GM12878 (cell line): ENCODE measurements around the gene MGLL. TPM values are rescaled to one million over a fixed set of nuclear protein-coding genes. Genes with fewer than 3 reads are reported as not detected.

ENCODE experiments used
- ATAC-seq: fragments of 200-7000 bp; cut with Tn5 transposase; 3 replicates; pipeline ENCODE4 v1.9.1; 2020; ENCODE audit warnings: mild to moderate bottlenecking, moderate library complexity
- BruUV-seq: library from RNA; stranded (reverse); fragments of 400-500 nt; replicated peaks from 2 replicates; lab custom pipeline; 2021; lab: Mats Ljungman, UMichigan
- CTCF ChIA-PET: fragments of 300-600 bp; sonication (Branson Sonifier 250); formaldehyde crosslinking; extraction: SDS; loops from one replicate; lab custom pipeline; 2021; ENCODE audit warnings: inconsistent platforms; lab: Yijun Ruan, JAX
- POLR2A ChIA-PET: fragments of 350-600 bp; formaldehyde crosslinking; extraction: SDS; loops from one replicate; lab custom pipeline; 2021; ENCODE audit warnings: inconsistent platforms; lab: Charles Lee
- RAD21 ChIA-PET: fragments of 300-600 bp; sonication (Branson Sonifier 250); formaldehyde crosslinking; loops from one replicate; lab custom pipeline; 2023; ENCODE audit warnings: antibody characterized with exemption; ENCODE audit not compliant: unreplicated experiment; lab: Charles Lee
- SMC1A ChIA-PET: fragments of 300-600 bp; sonication (Branson Sonifier 250); formaldehyde crosslinking; loops from one replicate; lab custom pipeline; 2023; ENCODE audit not compliant: unreplicated experiment, uncharacterized antibody; lab: Charles Lee
- DNase-seq: peaks from one replicate; pipeline ENCODE4 v3.0.0-alpha.2; 2011; ENCODE audit warnings: low read depth, low spot score
- FAIRE-seq: peaks from 3 replicates; lab custom pipeline; 2011; peaks lifted over from hg19 to GRCh38; lab: Jason Lieb, UNC
- H2AFZ ChIP-seq: 2 replicates; pipeline ENCODE4 v1.6.0; 2011; ENCODE audit warnings: low read depth, low read length, control low read depth; ENCODE audit not compliant: control insufficient read depth
- H3K27ac ChIP-seq: 2 replicates; pipeline ENCODE4 v1.5.1; 2011; ENCODE audit warnings: control low read depth; ENCODE audit not compliant: control insufficient read depth, insufficient read depth
- H3K27me3 ChIP-seq, 2 experiments: replicated peaks in 1 of 2; 2 replicates each; pipeline versions ENCODE4 v1.6.0 to v1.6.1; 2011; ENCODE audit warnings: low read length in 1 of 2; ENCODE audit not compliant: control insufficient read depth in 2 of 2, insufficient read depth in 2 of 2
- H3K36me3 ChIP-seq, 2 experiments: 2 replicates each; pipeline ENCODE4 v1.5.1; 2011; ENCODE audit warnings: low read length in 1 of 2; ENCODE audit not compliant: control insufficient read depth in 2 of 2, insufficient read depth in 2 of 2
- H3K4me1 ChIP-seq: 2 replicates; pipeline ENCODE4 v1.6.1; 2011; ENCODE audit warnings: mild to moderate bottlenecking, low read length, moderate library complexity, mixed read lengths; ENCODE audit not compliant: control insufficient read depth, insufficient read depth
- H3K4me2 ChIP-seq: 2 replicates; pipeline ENCODE4 v1.6.0; 2011; ENCODE audit warnings: control low read depth; ENCODE audit not compliant: control insufficient read depth, insufficient read depth
- H3K4me3 ChIP-seq: fragments of 200-600 bp; sonication (generic); 2 replicates; pipeline ENCODE4 v1.5.1; 2016
- H3K79me2 ChIP-seq: 2 replicates; pipeline ENCODE4 v1.6.0; 2011; ENCODE audit warnings: low read length; ENCODE audit not compliant: control insufficient read depth, insufficient read depth
- H3K9ac ChIP-seq: 2 replicates; pipeline ENCODE4 v1.8.0; 2011; ENCODE audit warnings: low read length, control low read depth, mixed read lengths; ENCODE audit not compliant: control insufficient read depth, insufficient read depth
- H3K9me3 ChIP-seq: replicated peaks from 3 replicates; pipeline ENCODE4 v1.5.1; 2011; ENCODE audit warnings: mild to moderate bottlenecking, low read length; ENCODE audit not compliant: control insufficient read depth, insufficient read depth
- H4K20me1 ChIP-seq: 2 replicates; pipeline ENCODE4 v1.6.0; 2011; ENCODE audit not compliant: control insufficient read depth, insufficient read depth
- BACH1 ChIP-seq: fragments of 450-650 bp; IDR thresholded peaks from 2 replicates; pipeline ENCODE4 v1.6.1; 2017; ENCODE audit warnings: mild to moderate bottlenecking, borderline replicate concordance
- CREB1 ChIP-seq: IDR thresholded peaks from 2 replicates; pipeline ENCODE4 v1.6.1; 2012; ENCODE audit warnings: low read depth, mild to moderate bottlenecking, inconsistent platforms
- EGR1 ChIP-seq, 2 experiments: IDR thresholded peaks; 1 replicate in 1 of 2; 2 replicates in 1 of 2; pipeline ENCODE4 v1.6.1; 2011 to 2012; ENCODE audit warnings: low read depth in 2 of 2, low read length in 2 of 2, borderline replicate concordance in 1 of 2, mild to moderate bottlenecking in 1 of 2, moderate library complexity in 1 of 2
- FOXM1 ChIP-seq: IDR thresholded peaks from 2 replicates; pipeline ENCODE4 v1.6.1; 2012; ENCODE audit warnings: low read depth, mild to moderate bottlenecking, inconsistent platforms, low read length, moderate library complexity
- JUND ChIP-seq: IDR thresholded peaks from 2 replicates; pipeline ENCODE4 v1.6.1; 2012; ENCODE audit warnings: low read depth, mild to moderate bottlenecking, low read length, improper control_type of control experiment, moderate library complexity
- MTA3 ChIP-seq: IDR thresholded peaks from 2 replicates; pipeline ENCODE4 v1.6.1; 2012; ENCODE audit warnings: low read length, inconsistent platforms, borderline replicate concordance
- NFIC ChIP-seq: IDR thresholded peaks from 2 replicates; pipeline ENCODE4 v1.6.1; 2012; ENCODE audit warnings: low read depth, mild to moderate bottlenecking, inconsistent platforms, low read length, moderate library complexity
- NFXL1 ChIP-seq: fragments of 450-650 bp; IDR thresholded peaks from 2 replicates; pipeline ENCODE4 v1.6.1; 2017; ENCODE audit warnings: antibody characterized with exemption, mild to moderate bottlenecking, borderline replicate concordance
- TAF1 ChIP-seq: IDR thresholded peaks from 2 replicates; pipeline ENCODE4 v1.6.1; 2011; ENCODE audit warnings: mild to moderate bottlenecking, low read depth, low read length, borderline replicate concordance
- YY1 ChIP-seq: IDR thresholded peaks from 2 replicates; pipeline ENCODE4 v1.6.1; 2011; ENCODE audit warnings: low read depth, mild to moderate bottlenecking, low read length
- ZNF24 ChIP-seq: fragments of 450-650 bp; IDR thresholded peaks from 2 replicates; pipeline ENCODE4 v1.6.1; 2017; ENCODE audit warnings: antibody characterized with exemption, mild to moderate bottlenecking
- WGBS: methylation state at CpG from one replicate; pipeline ENCODE4 v1.1.6; 2016; ENCODE audit warnings: low lambda C conversion rate; ENCODE audit not compliant: insufficient replicate concordance, insufficient coverage; ENCODE audit errors: missing lambda C conversion rate; 5-methylcytosine and 5-hydroxymethylcytosine counted together
- in situ Hi-C: fragments of 300-500 bp; cut with MboI; formaldehyde crosslinking; loops from 9 replicates; pipeline ENCODE4 v1.14.3; 2018; ENCODE audit warnings: mixed read lengths
- intact Hi-C: fragments of 100-400 bp; cut with micrococcal nuclease; formaldehyde crosslinking; loops from one replicate; pipeline ENCODE4 v1.14.2; 2022; ENCODE audit not compliant: unreplicated experiment
- polyA plus RNA-seq, 11 experiments: library from polyadenylated mRNA; depleted of rRNA in 4 of 11; unstranded in 6 of 11; stranded (reverse) in 5 of 11; fragments of >200 nt; fragmentation: Nextera tagmentation in 4 of 11; fragmentation: Illumina TruSeq in 1 of 11; extraction: Ambion mirVana in 4 of 11; extraction: Trizol in 1 of 11; gene quantifications; 1 replicate in 1 of 11; 2 replicates in 10 of 11; pipeline versions ENCODE4 v1.2.1 to v1.2.3, GENCODE V29; 2011 to 2016; ENCODE audit warnings: inconsistent platforms in 2 of 11, missing spikeins in 2 of 11, low read depth in 1 of 11
- total RNA-seq, 4 experiments: library from RNA; depleted of rRNA in 3 of 4; stranded (reverse); fragments of >200 nt in 3 of 4; fragmentation: Illumina TruSeq in 1 of 4; extraction: Trizol in 1 of 4; gene quantifications; 2 replicates each; pipeline versions ENCODE4 v1.2.1 to v1.2.3, GENCODE V29; 2013 to 2021
- TF ChIP-seq, protein P1 (sequence below): IDR thresholded peaks from 2 replicates; pipeline ENCODE4 v1.6.1; 2011; ENCODE audit warnings: low read depth, mild to moderate bottlenecking, low read length, moderate library complexity, borderline replicate concordance; ENCODE audit errors: extremely low read depth
- TF ChIP-seq, protein P2 (sequence below): fragments of 150-350 bp; IDR thresholded peaks from 2 replicates; pipeline ENCODE4 v1.6.1; 2014; ENCODE audit warnings: mild to moderate bottlenecking, low read depth, low read length
- TF ChIP-seq, protein P3 (sequence below): fragments of 450-650 bp; formaldehyde crosslinking; IDR thresholded peaks from 2 replicates; pipeline ENCODE4 v1.4.0; 2020; ENCODE audit warnings: mild to moderate bottlenecking, moderate library complexity
- TF ChIP-seq, protein P4 (sequence below): fragments of 450-650 bp; IDR thresholded peaks from 2 replicates; pipeline ENCODE4 v1.6.1; 2016; ENCODE audit warnings: mild to moderate bottlenecking

MGLL gene
- total and polyA plus RNA-seq, 10 of the 15 experiments (the other 5 are each of a cell fraction or from before 2014, with no cell fraction given), result 44.9 to 177 (median 72.9) TPM

DNA sequence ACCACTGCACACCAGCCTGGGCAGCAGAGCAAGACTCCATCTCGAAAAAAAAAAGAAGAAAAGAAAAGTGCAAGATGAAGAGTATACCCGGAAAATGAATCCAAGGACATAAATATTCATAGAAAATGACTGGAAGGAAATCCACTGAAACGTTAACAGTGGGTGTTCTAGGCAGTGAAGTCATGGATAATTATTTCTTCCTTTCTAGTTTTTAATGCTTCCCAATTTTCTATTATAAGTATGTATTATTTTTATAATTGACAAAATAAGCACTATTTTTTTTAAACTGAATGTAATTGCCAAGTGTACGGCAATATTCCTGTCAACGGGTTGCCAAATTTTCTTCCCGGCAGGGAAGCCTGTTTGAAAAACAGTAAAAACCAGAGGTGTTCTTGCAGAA, 37.4 kb upstream of the MGLL start (continued):
- TF ChIP-seq, protein P1, sequence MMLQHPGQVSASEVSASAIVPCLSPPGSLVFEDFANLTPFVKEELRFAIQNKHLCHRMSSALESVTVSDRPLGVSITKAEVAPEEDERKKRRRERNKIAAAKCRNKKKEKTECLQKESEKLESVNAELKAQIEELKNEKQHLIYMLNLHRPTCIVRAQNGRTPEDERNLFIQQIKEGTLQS, result no peak
- no peak for TF ChIP-seq NFIC

DNA sequence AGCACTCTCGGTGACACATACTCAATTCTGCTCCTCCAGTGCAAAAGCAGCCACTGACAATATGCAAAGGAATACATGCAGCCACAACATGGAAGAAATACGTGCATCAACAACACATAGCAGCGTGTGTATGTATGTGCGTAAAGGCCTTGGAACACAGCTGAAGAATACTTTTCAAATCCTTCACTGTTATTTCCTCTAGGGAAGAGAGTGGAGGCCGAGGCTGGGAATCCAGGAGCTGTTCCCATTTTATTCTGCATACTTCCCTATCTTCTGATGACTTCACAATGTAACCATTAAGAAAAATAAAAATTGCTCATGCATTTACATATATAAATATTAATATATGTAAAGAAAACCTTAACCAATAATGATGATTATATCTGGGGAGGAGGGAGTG, 36.6 kb upstream of the MGLL start:
- in situ Hi-C loops, result no loop called here
- Histone ChIP-seq H3K9me3 (no peaks in the 10 kb centered on the region), H3K27ac (no peak overlapping the region), H3K4me2 (no peak overlapping the region), H3K9ac (no peak overlapping the region)
- ChIA-PET RAD21 (no interaction called here), POLR2A (no interaction called here)
- DNase-seq, result no peak
- TF ChIP-seq JUND, result no peak
- TF ChIP-seq, protein P2, sequence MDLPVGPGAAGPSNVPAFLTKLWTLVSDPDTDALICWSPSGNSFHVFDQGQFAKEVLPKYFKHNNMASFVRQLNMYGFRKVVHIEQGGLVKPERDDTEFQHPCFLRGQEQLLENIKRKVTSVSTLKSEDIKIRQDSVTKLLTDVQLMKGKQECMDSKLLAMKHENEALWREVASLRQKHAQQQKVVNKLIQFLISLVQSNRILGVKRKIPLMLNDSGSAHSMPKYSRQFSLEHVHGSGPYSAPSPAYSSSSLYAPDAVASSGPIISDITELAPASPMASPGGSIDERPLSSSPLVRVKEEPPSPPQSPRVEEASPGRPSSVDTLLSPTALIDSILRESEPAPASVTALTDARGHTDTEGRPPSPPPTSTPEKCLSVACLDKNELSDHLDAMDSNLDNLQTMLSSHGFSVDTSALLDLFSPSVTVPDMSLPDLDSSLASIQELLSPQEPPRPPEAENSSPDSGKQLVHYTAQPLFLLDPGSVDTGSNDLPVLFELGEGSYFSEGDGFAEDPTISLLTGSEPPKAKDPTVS, result no peak
- TF ChIP-seq BACH1, result no peak
- no peak for TF ChIP-seq TAF1
- TF ChIP-seq YY1, result no peak
- no peak for TF ChIP-seq ZNF24
- TF ChIP-seq, protein P3, sequence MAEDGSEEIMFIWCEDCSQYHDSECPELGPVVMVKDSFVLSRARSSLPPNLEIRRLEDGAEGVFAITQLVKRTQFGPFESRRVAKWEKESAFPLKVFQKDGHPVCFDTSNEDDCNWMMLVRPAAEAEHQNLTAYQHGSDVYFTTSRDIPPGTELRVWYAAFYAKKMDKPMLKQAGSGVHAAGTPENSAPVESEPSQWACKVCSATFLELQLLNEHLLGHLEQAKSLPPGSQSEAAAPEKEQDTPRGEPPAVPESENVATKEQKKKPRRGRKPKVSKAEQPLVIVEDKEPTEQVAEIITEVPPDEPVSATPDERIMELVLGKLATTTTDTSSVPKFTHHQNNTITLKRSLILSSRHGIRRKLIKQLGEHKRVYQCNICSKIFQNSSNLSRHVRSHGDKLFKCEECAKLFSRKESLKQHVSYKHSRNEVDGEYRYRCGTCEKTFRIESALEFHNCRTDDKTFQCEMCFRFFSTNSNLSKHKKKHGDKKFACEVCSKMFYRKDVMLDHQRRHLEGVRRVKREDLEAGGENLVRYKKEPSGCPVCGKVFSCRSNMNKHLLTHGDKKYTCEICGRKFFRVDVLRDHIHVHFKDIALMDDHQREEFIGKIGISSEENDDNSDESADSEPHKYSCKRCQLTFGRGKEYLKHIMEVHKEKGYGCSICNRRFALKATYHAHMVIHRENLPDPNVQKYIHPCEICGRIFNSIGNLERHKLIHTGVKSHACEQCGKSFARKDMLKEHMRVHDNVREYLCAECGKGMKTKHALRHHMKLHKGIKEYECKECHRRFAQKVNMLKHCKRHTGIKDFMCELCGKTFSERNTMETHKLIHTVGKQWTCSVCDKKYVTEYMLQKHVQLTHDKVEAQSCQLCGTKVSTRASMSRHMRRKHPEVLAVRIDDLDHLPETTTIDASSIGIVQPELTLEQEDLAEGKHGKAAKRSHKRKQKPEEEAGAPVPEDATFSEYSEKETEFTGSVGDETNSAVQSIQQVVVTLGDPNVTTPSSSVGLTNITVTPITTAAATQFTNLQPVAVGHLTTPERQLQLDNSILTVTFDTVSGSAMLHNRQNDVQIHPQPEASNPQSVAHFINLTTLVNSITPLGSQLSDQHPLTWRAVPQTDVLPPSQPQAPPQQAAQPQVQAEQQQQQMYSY, result no peak
- TF ChIP-seq, protein P4, sequence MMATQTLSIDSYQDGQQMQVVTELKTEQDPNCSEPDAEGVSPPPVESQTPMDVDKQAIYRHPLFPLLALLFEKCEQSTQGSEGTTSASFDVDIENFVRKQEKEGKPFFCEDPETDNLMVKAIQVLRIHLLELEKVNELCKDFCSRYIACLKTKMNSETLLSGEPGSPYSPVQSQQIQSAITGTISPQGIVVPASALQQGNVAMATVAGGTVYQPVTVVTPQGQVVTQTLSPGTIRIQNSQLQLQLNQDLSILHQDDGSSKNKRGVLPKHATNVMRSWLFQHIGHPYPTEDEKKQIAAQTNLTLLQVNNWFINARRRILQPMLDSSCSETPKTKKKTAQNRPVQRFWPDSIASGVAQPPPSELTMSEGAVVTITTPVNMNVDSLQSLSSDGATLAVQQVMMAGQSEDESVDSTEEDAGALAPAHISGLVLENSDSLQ, result no peak
- no peak for TF ChIP-seq FOXM1
- no peak for TF ChIP-seq EGR1 (IDR thresholded peaks at IDR 0.05; ENCODE audit: borderline replicate concordance in 1 of 2, low read depth in 2 of 2, low read length in 2 of 2)
- no peak for TF ChIP-seq MTA3
- TF ChIP-seq CREB1, result no peak
- TF ChIP-seq NFXL1, result no peak
- TF ChIP-seq, all 136 proteins: peak for 0
- FAIRE-seq (no peak), ATAC-seq (no peak)
- no peak overlapping the region for H2AFZ ChIP-seq
- no peaks in the 10 kb centered on the region for H3K36me3 ChIP-seq
- no TSS peak for BruUV-seq
- WGBS, result 66% methylated on average over 5 of the region's 5 CpGs
- H3K4me1 ChIP-seq, result no peaks in the 10 kb centered on the region
- no peak overlapping the region for H3K4me3 ChIP-seq
- ChIA-PET CTCF (interaction anchor here (0.9 kb wide), 1 partner anchor 11 kb away, joined by 3 read pairs; no protein-coding TSS in a partner anchor), SMC1A (interaction anchor here (0.6 to 1.4 kb wide), 2 partner anchors 9 to 154 kb away, joined by 3 to 4 read pairs; no protein-coding TSS in a partner anchor)
- no peaks in the 10 kb centered on the region for H4K20me1 ChIP-seq
- H3K79me2 ChIP-seq, result no peaks in the 10 kb centered on the region
- intact Hi-C loops, result no loop called here
- no peaks in the 10 kb centered on the region for H3K27me3 ChIP-seq
